ENCODE measurements around the gene PRDM2. TPM values are rescaled to one million over a fixed set of nuclear protein-coding genes. Genes with fewer than 3 reads are reported as not detected.
"Not testable (repeated sequence)": the region's sequence is repeated elsewhere in the genome, so short reads cannot be mapped to it uniquely, and the experiment has no call there.

The PRDM2 gene
- total and polyA plus RNA-seq, 4 donors, result 11.1 to 58.7 (median 38.2) TPM

DNA sequence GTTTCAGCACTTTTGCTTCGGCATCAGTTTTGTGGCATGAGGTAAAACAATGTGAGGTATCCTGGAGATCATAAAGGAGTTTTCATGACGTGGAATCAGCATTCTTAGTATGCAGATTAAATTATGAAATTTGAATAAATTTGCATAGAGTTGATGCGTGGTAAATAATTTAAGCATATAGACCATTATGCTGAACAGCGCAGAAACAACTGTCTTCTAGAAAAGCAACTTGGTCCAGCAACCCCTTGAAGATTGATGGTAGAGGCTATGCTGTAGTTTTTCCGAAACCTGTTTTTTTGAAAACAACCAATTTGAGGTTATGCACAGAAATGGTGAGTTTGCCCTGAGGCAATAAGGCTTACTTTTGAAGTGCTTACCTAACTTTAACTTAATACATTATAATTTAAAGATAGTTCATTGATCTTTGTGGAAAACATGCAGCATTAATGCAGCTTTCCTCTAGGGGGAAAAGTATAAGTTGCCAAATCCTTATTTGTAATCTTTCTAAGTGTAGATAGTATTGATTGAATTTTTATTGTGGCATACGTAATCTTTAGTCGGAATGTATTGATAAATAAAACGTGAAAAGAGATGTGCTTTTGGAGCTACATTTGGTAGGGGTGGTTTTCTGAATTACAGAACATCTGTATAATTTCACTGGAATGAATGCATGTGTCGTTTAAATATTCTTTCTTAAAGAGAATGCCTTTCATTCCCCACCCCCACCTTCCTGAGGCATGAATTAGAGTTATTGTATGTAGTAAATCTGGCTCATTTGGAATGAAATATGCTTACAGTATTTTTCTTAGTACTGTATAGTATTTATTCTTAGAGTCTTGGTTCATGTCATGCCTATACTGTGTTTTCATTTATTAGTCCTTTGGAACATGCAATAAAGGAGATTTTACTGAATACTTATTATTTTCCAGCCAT lies 3.8 kb downstream of the PRDM2 start:
- no peak for ATAC-seq (ENCODE audit: low FRiP score)
- H3K4me1 ChIP-seq (ENCODE audit: control insufficient read depth in 1 of 2, insufficient read depth in 2 of 2, low read length in 2 of 2), result no peaks in the 10 kb centered on the region
- no peaks in the 10 kb centered on the region for H3K9me3 ChIP-seq (ENCODE audit: control insufficient read depth, low read length)
- H3K36me3 ChIP-seq (ENCODE audit: control insufficient read depth in 1 of 2, insufficient read depth in 2 of 2, low read length in 1 of 2), result no peaks in the 10 kb centered on the region
- 85 to 87% methylated on average over 9 of the region's 9 CpGs for WGBS, 2 donors
- no peak for DNase-seq
- no peaks in the 10 kb centered on the region for H3K27me3 ChIP-seq (ENCODE audit: control insufficient read depth in 1 of 2, insufficient read depth in 2 of 2, low read length in 1 of 2)
- H3K27ac ChIP-seq (ENCODE audit: low read depth in 1 of 2, low read length in 2 of 2), result no peak overlapping the region
- intact Hi-C loops (cut with DNase I), result loop anchor here in 1 of 2 donors (5.0 kb wide), 1 partner anchor 48 kb away; no protein-coding TSS in a partner anchor
- H3K4me3 ChIP-seq (ENCODE audit: low read length in 2 of 2), result no peak overlapping the region

GRCh38 chr1:13706046-13706445 lies 6.1 kb downstream of the PRDM2 start:
- WGBS, 2 donors, result 77 to 83% methylated on average over 2 of the region's 2 CpGs
- H3K27me3 ChIP-seq (ENCODE audit: control insufficient read depth in 1 of 2, insufficient read depth in 2 of 2, low read length in 1 of 2), result no peaks in the 10 kb centered on the region
- no peaks in the 10 kb centered on the region for H3K9me3 ChIP-seq (ENCODE audit: control insufficient read depth, low read length)
- no peak overlapping the region for H3K27ac ChIP-seq (ENCODE audit: low read depth in 1 of 2, low read length in 2 of 2)
- no peak for ATAC-seq (ENCODE audit: low FRiP score)
- H3K4me3 ChIP-seq (ENCODE audit: low read length in 2 of 2), result no peak overlapping the region
- H3K4me1 ChIP-seq (ENCODE audit: control insufficient read depth in 1 of 2, insufficient read depth in 2 of 2, low read length in 2 of 2), result no peaks in the 10 kb centered on the region
- H3K36me3 ChIP-seq (ENCODE audit: control insufficient read depth in 1 of 2, insufficient read depth in 2 of 2, low read length in 1 of 2), result no peaks in the 10 kb centered on the region
- no peak for DNase-seq
- intact Hi-C loops (cut with DNase I), result no loop called here

GRCh38 chr1:13707164-13707563 lies 7.2 kb downstream of the PRDM2 start:
- WGBS, 2 donors, result 87 to 95% methylated on average over 3 of the region's 3 CpGs
- no peaks in the 10 kb centered on the region for H3K4me1 ChIP-seq (ENCODE audit: control insufficient read depth in 1 of 2, insufficient read depth in 2 of 2, low read length in 2 of 2)
- H3K27me3 ChIP-seq (ENCODE audit: control insufficient read depth in 1 of 2, insufficient read depth in 2 of 2, low read length in 1 of 2), result no peaks in the 10 kb centered on the region
- no peaks in the 10 kb centered on the region for H3K36me3 ChIP-seq (ENCODE audit: control insufficient read depth in 1 of 2, insufficient read depth in 2 of 2, low read length in 1 of 2)
- H3K27ac ChIP-seq (ENCODE audit: low read depth in 1 of 2, low read length in 2 of 2), result no peak overlapping the region
- DNase-seq, result no peak
- ATAC-seq (ENCODE audit: low FRiP score), result no peak
- H3K9me3 ChIP-seq (ENCODE audit: control insufficient read depth, low read length), result no peaks in the 10 kb centered on the region
- intact Hi-C loops (cut with DNase I), result no loop called here
- no peak overlapping the region for H3K4me3 ChIP-seq (ENCODE audit: low read length in 2 of 2)

DNA sequence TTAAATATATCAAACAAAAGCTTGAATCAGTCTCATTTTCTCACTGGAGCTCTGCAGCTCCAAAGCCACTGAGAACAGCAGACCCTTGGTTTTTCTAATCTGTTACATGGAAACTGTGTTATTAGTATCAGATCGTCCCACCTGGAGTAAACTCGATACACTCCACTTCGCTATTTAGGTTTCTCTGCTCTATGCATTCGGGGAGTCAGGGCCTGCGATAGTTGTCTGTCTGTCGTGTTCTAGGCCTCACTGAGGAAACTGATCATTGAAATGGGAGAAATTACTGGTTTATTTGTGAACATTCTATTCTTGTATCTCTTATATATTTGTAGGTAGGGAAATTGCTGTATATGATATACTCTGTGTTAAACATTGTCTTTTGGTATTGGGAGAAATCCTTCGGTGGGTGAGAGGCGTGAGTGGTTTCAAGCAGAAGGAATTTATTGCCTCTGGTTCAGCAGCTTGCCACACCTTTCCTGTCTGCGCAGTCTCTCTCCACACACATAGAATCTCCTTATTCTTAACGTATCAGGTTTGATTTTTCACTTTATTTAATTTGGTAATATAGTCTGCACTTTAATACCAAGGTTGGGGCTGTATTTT lies 8.5 kb downstream of the PRDM2 start:
- H3K4me3 ChIP-seq (ENCODE audit: low read length in 2 of 2), result no peak overlapping the region
- 94% methylated on average over 10 of the region's 10 CpGs for WGBS, 2 donors

DNA sequence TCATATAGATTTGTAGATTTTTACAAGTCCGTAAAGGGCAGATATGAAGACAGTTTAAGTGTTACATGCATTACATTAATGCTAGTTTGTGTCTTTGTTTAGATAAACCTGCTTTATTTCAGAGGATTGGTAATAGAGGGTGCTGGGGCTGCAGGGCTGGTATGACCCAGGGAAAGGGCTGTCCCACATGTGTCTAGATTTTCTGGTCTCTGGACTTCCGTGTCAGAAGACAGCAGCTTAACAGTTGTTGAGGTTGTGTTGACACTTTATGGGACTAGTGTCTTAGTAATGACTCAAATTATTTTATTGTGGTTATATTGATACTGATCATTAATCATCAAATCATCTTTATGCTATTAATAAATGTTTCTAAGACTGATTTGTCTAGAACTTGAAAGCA lies 10.1 kb downstream of the PRDM2 start:
- Histone ChIP-seq H3K27me3 (ENCODE audit: control insufficient read depth in 1 of 2, insufficient read depth in 2 of 2, low read length in 1 of 2) (no peaks in the 10 kb centered on the region), H3K4me1 (ENCODE audit: control insufficient read depth in 1 of 2, insufficient read depth in 2 of 2, low read length in 2 of 2) (no peaks in the 10 kb centered on the region), H3K36me3 (ENCODE audit: control insufficient read depth in 1 of 2, insufficient read depth in 2 of 2, low read length in 1 of 2) (no peaks in the 10 kb centered on the region), H3K27ac (ENCODE audit: low read depth in 1 of 2, low read length in 2 of 2) (no peak overlapping the region), H3K4me3 (ENCODE audit: low read length in 2 of 2) (no peak overlapping the region), H3K9me3 (ENCODE audit: control insufficient read depth, low read length) (no peaks in the 10 kb centered on the region)
- no peak for ATAC-seq (ENCODE audit: low FRiP score)
- 80 to 85% methylated on average over 2 of the region's 2 CpGs for WGBS, 2 donors
- intact Hi-C loops (cut with DNase I), result no loop called here
- no peak for DNase-seq

More for the DNA sequence above, 8.5 kb downstream of the PRDM2 start:
- no peaks in the 10 kb centered on the region for H3K27me3 ChIP-seq (ENCODE audit: control insufficient read depth in 1 of 2, insufficient read depth in 2 of 2, low read length in 1 of 2)
- no peaks in the 10 kb centered on the region for H3K4me1 ChIP-seq (ENCODE audit: control insufficient read depth in 1 of 2, insufficient read depth in 2 of 2, low read length in 2 of 2)
- DNase-seq (no peak), ATAC-seq (ENCODE audit: low FRiP score) (no peak)
- H3K36me3 ChIP-seq (ENCODE audit: control insufficient read depth in 1 of 2, insufficient read depth in 2 of 2, low read length in 1 of 2), result no peaks in the 10 kb centered on the region
- no peaks in the 10 kb centered on the region for H3K9me3 ChIP-seq (ENCODE audit: control insufficient read depth, low read length)
- no peak overlapping the region for H3K27ac ChIP-seq (ENCODE audit: low read depth in 1 of 2, low read length in 2 of 2)
- intact Hi-C loops (cut with DNase I), result no loop called here

DNA sequence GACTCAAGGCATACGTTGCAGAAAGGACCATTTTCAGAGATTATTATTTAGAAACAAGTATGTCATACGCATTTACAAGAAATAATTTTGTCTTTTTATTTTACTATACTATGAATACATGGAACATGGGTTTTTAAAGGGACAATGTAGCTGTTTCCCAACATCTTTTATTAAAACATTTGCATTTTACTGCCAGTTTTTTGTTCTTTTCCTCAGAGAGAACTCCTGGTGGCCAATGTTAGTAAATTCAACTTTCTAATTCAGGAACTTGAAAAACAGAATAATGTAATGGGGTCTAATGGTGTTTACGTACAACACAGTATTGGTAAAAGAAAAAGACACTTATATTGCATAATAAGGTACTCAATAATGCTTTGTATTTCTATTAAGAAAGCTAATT lies 14.9 kb downstream of the PRDM2 start:
- no peaks in the 10 kb centered on the region for H3K4me1 ChIP-seq (ENCODE audit: control insufficient read depth in 1 of 2, insufficient read depth in 2 of 2, low read length in 2 of 2)
- no peaks in the 10 kb centered on the region for H3K36me3 ChIP-seq (ENCODE audit: control insufficient read depth in 1 of 2, insufficient read depth in 2 of 2, low read length in 1 of 2)
- ATAC-seq (ENCODE audit: low FRiP score) (no peak), DNase-seq (no peak)
- no peak overlapping the region for H3K4me3 ChIP-seq (ENCODE audit: low read length in 2 of 2)
- no peaks in the 10 kb centered on the region for H3K9me3 ChIP-seq (ENCODE audit: control insufficient read depth, low read length)
- intact Hi-C loops (cut with DNase I), result no loop called here
- H3K27me3 ChIP-seq (ENCODE audit: control insufficient read depth in 1 of 2, insufficient read depth in 2 of 2, low read length in 1 of 2), result no peaks in the 10 kb centered on the region
- 86% methylated on average over 3 of the region's 3 CpGs for WGBS, 2 donors
- H3K27ac ChIP-seq (ENCODE audit: low read depth in 1 of 2, low read length in 2 of 2), result no peak overlapping the region

- ATAC-seq (ENCODE audit: low FRiP score); H3K27ac ChIP-seq (ENCODE audit: low read depth in 1 of 2, low read length in 2 of 2); H3K4me3 ChIP-seq (ENCODE audit: low read length in 2 of 2); H3K9me3 ChIP-seq (ENCODE audit: control insufficient read depth, low read length); intact Hi-C loops (cut with DNase I); DNase-seq; H3K36me3 ChIP-seq (ENCODE audit: control insufficient read depth in 1 of 2, insufficient read depth in 2 of 2, low read length in 1 of 2); H3K4me1 ChIP-seq (ENCODE audit: control insufficient read depth in 1 of 2, insufficient read depth in 2 of 2, low read length in 2 of 2); H3K27me3 ChIP-seq (ENCODE audit: control insufficient read depth in 1 of 2, insufficient read depth in 2 of 2, low read length in 1 of 2): not testable (repeated sequence)
- 92 to 98% methylated on average over 8 to 9 of the region's 9 CpGs for WGBS, 2 donors
Observed at GRCh38 chr1:13715616-13716287, 15.8 kb downstream of the PRDM2 start.

- no peaks in the 10 kb centered on the region for H3K27me3 ChIP-seq (ENCODE audit: control insufficient read depth in 1 of 2, insufficient read depth in 2 of 2, low read length in 1 of 2)
- DNase-seq (no peak), ATAC-seq (ENCODE audit: low FRiP score) (peak; percentile 50)
- no peak overlapping the region for H3K27ac ChIP-seq (ENCODE audit: low read depth in 1 of 2, low read length in 2 of 2)
- no peaks in the 10 kb centered on the region for H3K36me3 ChIP-seq (ENCODE audit: control insufficient read depth in 1 of 2, insufficient read depth in 2 of 2, low read length in 1 of 2)
- H3K4me1 ChIP-seq (ENCODE audit: control insufficient read depth in 1 of 2, insufficient read depth in 2 of 2, low read length in 2 of 2), result no peaks in the 10 kb centered on the region
- H3K9me3 ChIP-seq (ENCODE audit: control insufficient read depth, low read length), result no peaks in the 10 kb centered on the region
- WGBS, 2 donors, result 90 to 93% methylated on average over 7 of the region's 7 CpGs
- intact Hi-C loops (cut with DNase I), result no loop called here
- H3K4me3 ChIP-seq (ENCODE audit: low read length in 2 of 2), result no peak overlapping the region
Observed at GRCh38 chr1:13722808-13723360, 22.9 kb downstream of the PRDM2 start.
